GM12874 (cell line): ENCODE data around the gene TUBGCP6.

Experiments used
- TF ChIP-seq, protein P1 (sequence below): IDR thresholded peaks from 2 replicates; pipeline ENCODE4 v1.5.1; 2011; ENCODE audit warnings: low read depth, mild to moderate bottlenecking, control low read depth, low read length, moderate library complexity; ENCODE audit not compliant: insufficient read depth

TUBGCP6 gene

DNA sequence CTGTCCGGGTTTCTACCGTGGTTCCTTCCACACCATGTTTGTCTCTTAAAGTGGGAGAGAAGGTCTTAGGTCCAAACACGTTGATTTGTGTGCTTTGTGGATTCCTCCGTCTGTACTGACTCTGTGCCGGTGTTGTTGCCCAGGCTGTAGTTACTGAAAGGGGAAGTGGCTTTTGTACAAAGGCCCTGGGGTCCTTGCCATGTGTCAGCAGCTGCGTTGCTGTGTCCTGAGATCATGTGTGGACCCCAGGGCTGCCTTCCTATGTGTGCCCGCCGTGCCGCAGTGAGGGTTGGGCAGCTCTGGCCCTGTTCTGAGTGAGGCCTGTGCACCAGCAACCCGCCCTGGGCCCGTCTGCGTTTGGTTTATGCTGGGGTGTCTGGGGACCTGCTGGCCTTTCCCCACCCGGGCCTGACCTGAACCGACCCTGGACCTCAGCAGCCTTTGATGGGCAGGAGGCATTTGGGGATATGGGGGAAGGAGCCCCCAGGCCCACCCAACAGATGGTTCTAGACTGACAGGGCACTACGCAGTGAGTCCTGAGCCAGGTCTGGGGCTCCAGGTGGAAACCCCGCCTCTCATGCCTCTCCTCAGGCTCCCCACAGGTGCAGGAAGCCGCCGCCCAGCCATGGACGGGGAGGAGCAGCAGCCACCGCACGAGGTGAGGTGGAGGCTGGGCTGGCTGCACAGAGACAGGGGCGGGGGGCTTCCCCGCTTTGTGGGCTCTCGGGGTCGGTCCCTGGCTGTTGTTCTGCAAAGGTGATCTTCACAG lies 52.2 kb downstream of the TUBGCP6 start:
- TF ChIP-seq, protein P1, sequence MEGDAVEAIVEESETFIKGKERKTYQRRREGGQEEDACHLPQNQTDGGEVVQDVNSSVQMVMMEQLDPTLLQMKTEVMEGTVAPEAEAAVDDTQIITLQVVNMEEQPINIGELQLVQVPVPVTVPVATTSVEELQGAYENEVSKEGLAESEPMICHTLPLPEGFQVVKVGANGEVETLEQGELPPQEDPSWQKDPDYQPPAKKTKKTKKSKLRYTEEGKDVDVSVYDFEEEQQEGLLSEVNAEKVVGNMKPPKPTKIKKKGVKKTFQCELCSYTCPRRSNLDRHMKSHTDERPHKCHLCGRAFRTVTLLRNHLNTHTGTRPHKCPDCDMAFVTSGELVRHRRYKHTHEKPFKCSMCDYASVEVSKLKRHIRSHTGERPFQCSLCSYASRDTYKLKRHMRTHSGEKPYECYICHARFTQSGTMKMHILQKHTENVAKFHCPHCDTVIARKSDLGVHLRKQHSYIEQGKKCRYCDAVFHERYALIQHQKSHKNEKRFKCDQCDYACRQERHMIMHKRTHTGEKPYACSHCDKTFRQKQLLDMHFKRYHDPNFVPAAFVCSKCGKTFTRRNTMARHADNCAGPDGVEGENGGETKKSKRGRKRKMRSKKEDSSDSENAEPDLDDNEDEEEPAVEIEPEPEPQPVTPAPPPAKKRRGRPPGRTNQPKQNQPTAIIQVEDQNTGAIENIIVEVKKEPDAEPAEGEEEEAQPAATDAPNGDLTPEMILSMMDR = no peak

DNA sequence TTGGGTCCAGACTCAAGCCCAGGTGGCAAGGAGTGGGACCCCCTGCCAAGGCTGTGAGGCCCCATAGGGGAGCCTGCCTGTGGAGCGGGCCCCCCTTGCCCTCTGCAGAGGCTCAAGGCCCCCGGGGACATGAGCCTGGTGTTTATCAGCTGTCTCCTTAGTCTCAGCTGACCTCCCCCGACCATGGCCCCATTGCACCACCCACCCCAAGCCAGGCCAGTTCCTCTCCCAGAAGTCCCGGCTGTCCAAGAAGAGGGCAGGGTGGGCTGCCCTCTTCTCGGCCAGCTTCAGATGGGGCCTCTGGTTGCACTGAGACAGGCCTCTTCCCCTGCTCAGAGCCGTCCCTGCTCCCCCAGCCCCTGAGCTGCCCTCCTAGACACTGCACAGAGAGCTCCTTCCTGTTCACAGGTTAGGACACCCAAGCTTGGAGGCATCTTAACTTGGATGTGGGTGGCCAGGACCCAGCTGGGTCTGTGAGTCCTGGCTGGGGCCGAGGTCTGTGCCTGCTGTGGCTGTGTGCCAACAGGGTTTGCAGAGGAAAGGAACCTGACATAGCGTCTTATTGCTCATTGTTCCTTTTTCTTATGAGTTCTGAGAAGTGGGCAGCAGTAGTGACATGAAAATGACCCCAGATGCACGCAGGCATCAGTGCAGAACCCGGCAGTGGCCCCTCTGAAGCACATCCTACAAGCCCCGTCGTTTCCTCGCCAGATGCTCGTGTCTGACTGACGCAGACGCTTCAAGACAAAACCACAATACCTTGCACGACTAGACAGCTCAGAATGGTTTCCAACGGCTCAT lies 53.7 kb downstream of the TUBGCP6 start:
- TF ChIP-seq, protein P1 = no peak

DNA sequence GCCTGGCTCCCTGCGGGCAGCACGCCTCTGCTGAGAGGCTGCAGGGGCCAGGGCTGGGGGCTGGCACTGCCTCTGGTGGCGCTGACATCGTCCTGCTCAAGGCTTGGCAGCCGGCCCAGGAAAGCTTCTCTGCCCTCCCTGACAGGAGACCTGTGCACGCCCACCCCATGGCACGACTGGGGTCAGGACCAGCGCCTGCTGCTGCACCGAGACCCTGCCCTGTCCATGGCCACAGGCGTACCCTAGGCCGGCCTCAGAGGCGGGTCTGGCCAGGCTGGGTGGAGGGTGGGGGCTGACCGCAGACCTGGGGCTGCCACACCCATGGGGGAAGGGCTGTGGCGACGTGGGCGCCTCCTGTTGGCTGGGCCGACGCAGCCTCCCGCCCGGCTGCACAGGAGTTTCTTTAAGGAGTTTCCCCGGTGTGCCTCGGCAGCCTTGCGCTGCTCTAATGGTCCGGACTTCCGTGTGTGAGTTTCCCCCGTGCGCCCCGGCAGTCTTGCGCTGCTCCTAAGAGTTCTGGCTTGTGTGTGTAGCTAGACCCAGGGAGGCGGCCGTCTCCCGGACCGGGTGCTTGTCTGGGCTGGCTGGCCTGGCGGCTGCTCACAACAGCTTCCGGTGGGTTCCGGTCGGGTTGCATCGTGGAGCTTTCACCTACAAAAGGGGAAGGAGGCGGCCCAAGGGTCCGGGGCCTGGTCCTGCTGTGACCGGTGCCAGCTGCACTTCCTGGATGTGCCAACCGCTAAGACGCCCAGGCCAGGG lies 54.5 kb downstream of the TUBGCP6 start:
- TF ChIP-seq, protein P1 = peak; percentile 56

DNA sequence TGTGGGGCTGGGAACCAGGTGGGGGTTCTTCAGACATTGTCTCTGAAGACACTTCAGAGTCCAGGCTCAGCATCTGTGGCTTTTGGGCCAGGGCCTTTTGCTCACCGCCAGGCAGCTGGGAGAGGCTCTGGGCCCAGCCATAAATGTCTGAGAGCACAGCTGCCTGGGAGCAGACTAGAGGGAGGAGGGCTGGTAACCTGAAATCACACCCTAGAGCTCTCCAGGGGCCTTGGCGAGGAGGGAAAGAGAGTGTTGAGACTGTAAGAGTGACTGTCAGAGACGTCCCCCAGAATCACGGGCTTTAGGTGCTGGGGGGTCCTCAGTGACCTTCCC lies 55.0 kb downstream of the TUBGCP6 start:
- TF ChIP-seq, protein P1 = no peak

DNA sequence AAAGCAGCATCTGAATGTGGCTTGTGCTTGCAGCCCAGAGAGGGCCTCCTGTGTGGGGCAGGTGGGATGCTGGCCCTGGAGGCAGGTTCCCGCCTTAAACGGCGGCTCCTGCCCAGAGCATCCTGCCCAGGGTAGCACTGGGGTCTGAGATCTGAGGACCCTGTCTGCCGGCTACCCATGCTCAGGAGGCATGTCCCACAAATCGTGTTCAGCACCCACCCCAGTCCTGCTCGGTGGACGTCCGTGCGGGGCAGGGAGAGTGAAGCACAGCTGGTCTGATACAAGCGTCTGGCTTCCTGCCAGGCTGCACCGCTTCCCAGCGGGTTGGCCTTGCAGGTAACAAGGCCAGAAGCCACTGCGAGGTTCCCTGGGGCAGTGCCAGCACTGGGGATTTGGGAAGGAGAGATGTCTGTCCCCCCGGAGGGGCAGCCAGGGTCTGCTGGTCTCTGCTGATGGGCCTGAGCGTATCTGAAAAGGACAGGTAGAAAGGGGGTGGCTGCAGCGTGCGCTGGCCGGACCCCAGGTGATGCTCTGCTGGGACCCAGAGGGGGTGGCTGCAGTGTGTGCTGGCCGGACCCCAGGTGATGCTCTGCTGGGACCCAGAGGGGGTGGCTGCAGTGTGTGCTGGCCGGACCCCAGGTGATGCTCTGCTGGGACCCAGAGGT lies 55.5 kb downstream of the TUBGCP6 start:
- TF ChIP-seq, protein P1 = no peak

DNA sequence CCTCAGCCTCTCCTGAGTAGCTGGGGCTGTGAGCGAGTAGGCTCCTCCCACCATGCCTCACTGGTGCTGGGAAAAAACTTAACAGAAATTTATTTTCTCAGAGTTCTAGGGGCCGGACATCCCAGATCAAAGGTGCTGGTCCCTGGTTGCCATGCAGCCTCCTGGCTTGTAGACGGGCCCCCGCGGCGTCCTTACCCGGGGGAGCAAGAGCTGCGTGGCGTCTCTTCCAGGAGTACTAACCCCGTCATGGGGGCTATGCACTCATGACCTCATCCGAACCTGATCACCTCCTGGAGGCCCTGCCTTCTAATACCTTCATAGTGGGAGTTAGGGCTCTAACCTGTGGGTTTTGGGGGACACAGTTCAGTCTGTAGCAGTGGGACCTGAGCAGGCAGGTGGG lies 56.5 kb downstream of the TUBGCP6 start:
- TF ChIP-seq, protein P1 = no peak
